Upper lobe of right lung (tissue), 1 donor: ENCODE data around the gene FOXO4. TPM values are rescaled to one million over a fixed set of nuclear protein-coding genes. Genes with fewer than 3 reads are reported as not detected.
A peak's percentile ranks its signal among the peaks of the same experiment; 100 is the strongest.

Experiments used
- ATAC-seq: fragments of 200-7000 bp; cut with Tn5 transposase; one replicate; pipeline ENCODE4 v1.9.1; 2020; ENCODE audit warnings: mild to moderate bottlenecking, moderate library complexity
- DNase-seq: peaks from one replicate; pipeline ENCODE4 v3.0.0-alpha.2; 2020
- H3K27ac ChIP-seq: fragments of 200-600 bp; one replicate; pipeline ENCODE4 v1.8.0; 2022
- H3K27me3 ChIP-seq: fragments of 200-600 bp; one replicate; pipeline ENCODE4 v1.8.0; 2022; ENCODE audit warnings: mild to moderate bottlenecking
- H3K36me3 ChIP-seq: fragments of 200-600 bp; one replicate; pipeline ENCODE4 v1.8.0; 2022
- H3K4me1 ChIP-seq: fragments of 200-600 bp; one replicate; pipeline ENCODE4 v1.8.0; 2022
- H3K4me3 ChIP-seq: fragments of 200-600 bp; one replicate; pipeline ENCODE4 v1.8.0; 2022; ENCODE audit warnings: mild to moderate bottlenecking
- H3K9me3 ChIP-seq: fragments of 200-600 bp; one replicate; pipeline ENCODE4 v1.8.0; 2022
- intact Hi-C: fragments of 100-400 bp; cut with DNase I; formaldehyde crosslinking; loops from one replicate; pipeline ENCODE4 v1.11.0; 2022
- total RNA-seq: library from RNA; stranded (reverse); fragmentation: NEBNext Ultra II Directional; extraction: Animal tissue kit (Norgen Biotek cat#: 25700); gene quantifications from one replicate; pipeline ENCODE4 v1.2.1, GENCODE V29; 2021
- TF ChIP-seq, protein P1 (sequence below): fragments of 200-600 bp; IDR thresholded peaks from one replicate; pipeline ENCODE4 v1.8.0; 2022; ENCODE audit warnings: antibody characterized with exemption
- donor health status: DM: no; HTN: yes; CAD: no; lungs with severe emphysema.

The FOXO4 gene
- total RNA-seq, 1 donor from 2014 or later: 31.6 TPM

DNA sequence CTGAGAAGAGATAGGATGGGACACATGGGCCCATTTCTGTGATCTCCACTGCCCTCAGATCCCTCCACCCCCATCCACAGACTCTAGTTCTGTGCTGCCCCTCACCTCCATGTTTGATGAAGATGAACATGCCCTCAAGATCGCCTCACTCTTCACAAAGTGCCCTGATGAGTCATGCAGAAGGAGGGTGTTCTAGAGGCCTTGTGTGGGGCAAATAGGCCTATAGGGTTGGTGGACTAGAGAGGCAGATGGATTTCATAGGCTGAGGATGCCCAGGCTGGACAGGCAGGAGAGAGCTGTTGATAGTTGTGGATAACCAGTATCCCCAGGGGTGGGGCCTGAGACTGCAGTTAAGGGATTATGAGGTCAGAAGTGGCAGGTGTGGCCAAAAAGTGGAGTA lies 10.8 kb downstream of the FOXO4 start, which contains the start of gene CXorf65:
Gene CXorf65 (minus strand): TSS at position 314 of the 400 bp plus-strand sequence. CDS start 184 bp downstream, at position 130.
- H3K4me1 ChIP-seq: no peaks in the 10 kb centered on the region
- TF ChIP-seq, protein P1, sequence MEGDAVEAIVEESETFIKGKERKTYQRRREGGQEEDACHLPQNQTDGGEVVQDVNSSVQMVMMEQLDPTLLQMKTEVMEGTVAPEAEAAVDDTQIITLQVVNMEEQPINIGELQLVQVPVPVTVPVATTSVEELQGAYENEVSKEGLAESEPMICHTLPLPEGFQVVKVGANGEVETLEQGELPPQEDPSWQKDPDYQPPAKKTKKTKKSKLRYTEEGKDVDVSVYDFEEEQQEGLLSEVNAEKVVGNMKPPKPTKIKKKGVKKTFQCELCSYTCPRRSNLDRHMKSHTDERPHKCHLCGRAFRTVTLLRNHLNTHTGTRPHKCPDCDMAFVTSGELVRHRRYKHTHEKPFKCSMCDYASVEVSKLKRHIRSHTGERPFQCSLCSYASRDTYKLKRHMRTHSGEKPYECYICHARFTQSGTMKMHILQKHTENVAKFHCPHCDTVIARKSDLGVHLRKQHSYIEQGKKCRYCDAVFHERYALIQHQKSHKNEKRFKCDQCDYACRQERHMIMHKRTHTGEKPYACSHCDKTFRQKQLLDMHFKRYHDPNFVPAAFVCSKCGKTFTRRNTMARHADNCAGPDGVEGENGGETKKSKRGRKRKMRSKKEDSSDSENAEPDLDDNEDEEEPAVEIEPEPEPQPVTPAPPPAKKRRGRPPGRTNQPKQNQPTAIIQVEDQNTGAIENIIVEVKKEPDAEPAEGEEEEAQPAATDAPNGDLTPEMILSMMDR: no peak
- no peaks in the 10 kb centered on the region for H3K36me3 ChIP-seq
- H3K27me3 ChIP-seq: no peaks in the 10 kb centered on the region
- H3K4me3 ChIP-seq: no peak within 1 kb of the TSS
- intact Hi-C loops: no loop called here
- no peak within 1 kb of the TSS for H3K27ac ChIP-seq
- no peaks in the 10 kb centered on the region for H3K9me3 ChIP-seq
- ATAC-seq (no peak), DNase-seq (no peak)

DNA sequence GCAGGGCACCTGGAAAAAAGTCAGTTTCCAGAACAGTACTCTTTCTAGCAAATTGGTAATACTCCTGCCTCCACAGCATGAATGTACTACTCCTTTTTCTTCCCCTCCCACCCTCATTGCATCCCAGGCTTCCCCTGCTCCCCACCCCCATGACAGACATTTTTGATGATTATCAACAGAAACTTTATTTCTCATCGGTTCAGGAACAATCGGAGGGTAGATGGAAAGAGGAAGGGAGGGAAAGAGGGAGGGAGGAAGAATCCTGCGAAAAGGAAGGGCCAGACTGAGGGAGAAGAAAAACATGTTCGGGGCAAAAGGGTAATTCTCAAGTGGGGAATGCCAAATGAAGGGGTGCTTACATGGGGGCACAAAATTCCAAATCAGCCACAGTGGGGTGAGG lies 11.6 kb downstream of the FOXO4 start:
- no peak overlapping the region for H3K4me3 ChIP-seq
- ATAC-seq: no peak
- no peak overlapping the region for H3K27ac ChIP-seq
- no peaks in the 10 kb centered on the region for H3K4me1 ChIP-seq
- DNase-seq: no peak
- no peaks in the 10 kb centered on the region for H3K27me3 ChIP-seq
- TF ChIP-seq, protein P1: no peak
- H3K36me3 ChIP-seq: no peaks in the 10 kb centered on the region
- intact Hi-C loops: no loop called here
- H3K9me3 ChIP-seq: no peaks in the 10 kb centered on the region

DNA sequence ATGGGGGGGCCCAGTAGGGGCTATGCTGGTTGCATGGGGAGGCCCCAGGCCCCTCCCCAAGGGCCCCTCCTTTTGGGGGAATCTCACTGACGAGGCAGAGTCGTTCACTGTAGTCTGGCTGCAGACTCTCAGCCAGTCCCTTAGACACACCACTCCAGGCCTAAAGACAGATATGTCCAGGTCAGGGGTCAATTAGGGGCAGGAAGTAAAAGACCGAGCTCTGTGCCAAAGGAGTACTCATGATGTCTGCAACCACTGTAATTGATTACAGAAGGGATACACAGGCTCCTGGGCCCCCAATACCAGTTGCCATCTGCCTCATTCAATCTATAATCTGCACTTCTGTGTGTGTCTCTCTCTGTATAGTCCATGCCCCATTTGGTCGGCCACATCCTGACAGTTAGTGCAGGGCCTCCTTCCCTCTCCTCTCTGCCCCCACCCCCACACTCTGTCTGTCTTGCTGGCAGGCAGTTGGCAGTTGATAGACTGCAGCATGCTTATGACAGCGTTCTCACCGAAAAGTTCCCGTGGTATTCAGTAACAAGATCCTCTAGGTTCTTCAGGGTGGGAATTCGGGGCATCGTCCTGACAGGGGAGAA lies 12.2 kb downstream of the FOXO4 start:
- TF ChIP-seq, protein P1: no peak
- Histone ChIP-seq H3K9me3 (no peaks in the 10 kb centered on the region), H3K27ac (no peak overlapping the region), H3K4me1 (no peaks in the 10 kb centered on the region), H3K4me3 (no peak overlapping the region), H3K36me3 (no peaks in the 10 kb centered on the region), H3K27me3 (no peaks in the 10 kb centered on the region)
- intact Hi-C loops: no loop called here
- ATAC-seq: peak; percentile 36
- no peak for DNase-seq

DNA sequence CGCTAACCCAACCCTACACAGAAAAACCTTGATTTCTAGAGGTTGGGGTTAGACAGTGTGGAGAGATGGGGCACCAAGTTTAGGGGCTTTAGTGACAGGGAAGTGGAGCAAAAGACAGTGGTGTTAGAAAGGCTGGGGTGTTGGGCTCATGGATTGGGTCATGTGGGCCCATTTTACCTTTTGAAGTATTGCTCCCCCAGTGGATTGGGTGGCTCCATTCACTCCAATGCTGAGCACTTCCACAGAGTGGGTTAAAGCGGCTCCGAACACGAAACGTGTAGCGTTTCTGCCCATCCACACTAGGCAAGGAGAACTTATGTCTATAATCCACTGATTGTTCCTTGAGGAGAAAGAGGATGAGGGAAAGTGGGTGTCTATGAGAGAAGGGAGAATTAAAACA lies 13.4 kb downstream of the FOXO4 start:
- Histone ChIP-seq H3K4me1 (no peaks in the 10 kb centered on the region), H3K9me3 (no peaks in the 10 kb centered on the region), H3K27ac (no peak overlapping the region), H3K27me3 (no peaks in the 10 kb centered on the region), H3K36me3 (no peaks in the 10 kb centered on the region), H3K4me3 (no peak overlapping the region)
- DNase-seq: no peak
- intact Hi-C loops: no loop called here
- no peak for ATAC-seq
- TF ChIP-seq, protein P1: no peak

DNA sequence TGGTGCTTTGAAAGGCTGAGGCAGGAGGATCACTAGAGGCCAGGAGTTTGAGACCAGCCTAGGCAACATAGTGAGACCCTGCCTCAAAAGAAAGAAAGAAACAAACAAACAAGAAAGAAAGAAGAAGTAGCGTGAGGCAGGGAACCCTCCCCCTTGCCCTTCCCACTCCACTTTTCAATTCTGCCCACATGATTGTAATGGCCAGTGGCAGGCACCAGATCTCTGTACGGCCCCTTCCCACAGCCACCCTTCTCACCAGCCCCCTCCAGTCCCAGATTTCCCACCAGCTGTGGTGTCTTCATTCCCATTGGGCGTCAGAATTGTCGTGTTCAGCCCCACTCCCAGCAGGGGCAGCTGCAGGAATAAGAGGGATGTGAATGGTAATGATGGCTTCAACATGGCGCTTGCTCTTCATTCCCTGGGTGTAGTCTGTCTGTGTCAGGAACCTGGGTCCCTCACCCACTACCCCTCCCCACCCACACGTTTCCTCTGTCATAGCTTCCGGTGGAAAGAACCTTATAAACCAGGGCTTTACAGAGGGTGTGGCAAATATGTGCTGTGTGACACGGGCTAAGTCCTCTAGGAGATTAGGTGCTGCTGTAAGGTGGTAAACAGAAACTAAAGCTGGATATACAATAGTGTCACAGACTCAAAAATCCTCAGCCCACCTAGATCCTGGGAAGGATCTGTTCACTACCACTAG lies 15.6 kb downstream of the FOXO4 start, which contains the start of gene IL2RG:
Gene IL2RG (minus strand): TSS at position 437 of the 703 bp plus-strand sequence. CDS start 38 bp downstream, at position 399.
- intact Hi-C loops: no loop called here
- Histone ChIP-seq H3K9me3 (no peaks in the 10 kb centered on the region), H3K4me3 (peak within 1 kb of the TSS; percentile 26), H3K36me3 (no peaks in the 10 kb centered on the region), H3K27me3 (no peaks in the 10 kb centered on the region), H3K27ac (peak within 1 kb of the TSS; percentile 42), H3K4me1 (no peaks in the 10 kb centered on the region)
- TF ChIP-seq, protein P1: no peak
- ATAC-seq (peak; percentile 82), DNase-seq (no peak)
